GM19240 (cell line): ENCODE measurements around the gene MYO1B.

Experiments
- DNase-seq: peaks from one replicate; pipeline ENCODE4 v3.0.0; 2011; ENCODE audit warnings: low spot score; ENCODE audit not compliant: insufficient read length

The MYO1B gene

GRCh38 chr2:191319186-191319585, 74.0 kb downstream of the MYO1B start:
- no peak for DNase-seq

- no peak for DNase-seq
Measured at GRCh38 chr2:191320881-191321280, 75.7 kb downstream of the MYO1B start.

DNA sequence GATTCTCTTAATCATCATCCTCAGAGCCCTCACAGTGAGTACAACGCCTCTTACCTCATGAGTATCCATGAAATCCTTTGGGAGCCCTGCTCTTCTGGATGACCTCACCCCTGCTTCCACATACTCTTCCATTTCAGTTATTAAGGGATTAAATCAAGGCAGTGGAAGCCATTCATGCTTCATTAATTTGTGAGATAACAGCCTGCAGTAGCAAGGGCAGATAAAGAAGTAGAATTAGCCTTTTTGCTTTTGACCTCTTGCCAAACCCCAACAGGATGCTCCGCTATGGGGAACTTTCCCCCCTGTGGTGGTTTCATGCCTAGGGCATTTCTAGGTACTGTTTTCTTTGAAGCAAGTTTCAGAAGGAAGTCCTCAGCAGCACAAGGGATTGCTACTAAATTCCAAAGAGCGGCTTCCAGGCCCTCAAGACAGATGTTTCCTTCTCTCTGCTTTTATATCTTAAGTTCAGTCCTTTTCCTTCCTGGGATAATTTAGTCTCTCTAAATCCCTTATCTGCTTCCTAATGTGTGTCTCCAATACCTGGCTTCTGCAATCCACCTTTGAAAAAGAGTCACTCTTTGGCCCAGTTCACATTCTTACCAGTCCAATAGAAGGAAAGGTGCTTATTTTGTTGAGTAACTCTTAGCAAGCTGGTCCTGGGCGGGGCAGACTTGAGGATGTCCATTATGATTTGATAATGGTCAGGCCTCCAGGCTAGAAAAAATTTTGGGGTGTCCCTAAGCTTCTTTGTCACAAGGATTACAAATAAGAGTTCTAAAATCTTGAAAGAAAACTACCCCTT, 76.9 kb downstream of the MYO1B start:
- no peak for DNase-seq

DNA sequence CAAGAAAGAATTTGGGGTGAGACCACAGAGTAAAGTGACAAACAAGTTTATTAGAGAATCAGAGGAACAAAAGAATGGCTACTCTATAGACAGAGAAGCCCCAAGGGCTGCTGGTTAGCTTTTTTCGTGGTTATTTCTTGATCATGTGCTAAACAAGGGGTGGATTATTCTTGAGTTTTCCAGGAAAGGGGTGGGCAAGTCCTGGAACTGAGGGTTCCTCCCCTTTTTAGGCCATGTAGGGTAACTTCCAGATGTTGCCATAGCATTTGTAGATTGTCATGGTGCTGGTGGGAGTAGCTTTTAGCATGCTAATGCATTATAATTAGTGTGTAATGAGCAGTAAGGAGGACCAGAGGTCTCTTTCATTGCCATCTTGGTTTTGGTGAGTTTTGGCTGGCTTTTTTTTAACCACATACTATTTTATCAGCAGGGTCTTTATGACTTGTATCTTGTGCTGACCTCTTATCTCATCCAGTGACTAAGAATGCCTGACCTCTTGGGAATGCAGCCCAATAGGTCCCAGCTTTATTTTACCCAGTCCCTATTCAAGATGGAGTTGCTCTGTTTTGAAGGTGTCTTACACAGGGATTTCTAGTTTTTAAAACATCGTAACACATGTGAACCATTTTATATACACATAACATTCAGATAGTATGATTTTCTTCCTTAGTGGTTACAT, 77.8 kb downstream of the MYO1B start:
- no peak for DNase-seq

DNA sequence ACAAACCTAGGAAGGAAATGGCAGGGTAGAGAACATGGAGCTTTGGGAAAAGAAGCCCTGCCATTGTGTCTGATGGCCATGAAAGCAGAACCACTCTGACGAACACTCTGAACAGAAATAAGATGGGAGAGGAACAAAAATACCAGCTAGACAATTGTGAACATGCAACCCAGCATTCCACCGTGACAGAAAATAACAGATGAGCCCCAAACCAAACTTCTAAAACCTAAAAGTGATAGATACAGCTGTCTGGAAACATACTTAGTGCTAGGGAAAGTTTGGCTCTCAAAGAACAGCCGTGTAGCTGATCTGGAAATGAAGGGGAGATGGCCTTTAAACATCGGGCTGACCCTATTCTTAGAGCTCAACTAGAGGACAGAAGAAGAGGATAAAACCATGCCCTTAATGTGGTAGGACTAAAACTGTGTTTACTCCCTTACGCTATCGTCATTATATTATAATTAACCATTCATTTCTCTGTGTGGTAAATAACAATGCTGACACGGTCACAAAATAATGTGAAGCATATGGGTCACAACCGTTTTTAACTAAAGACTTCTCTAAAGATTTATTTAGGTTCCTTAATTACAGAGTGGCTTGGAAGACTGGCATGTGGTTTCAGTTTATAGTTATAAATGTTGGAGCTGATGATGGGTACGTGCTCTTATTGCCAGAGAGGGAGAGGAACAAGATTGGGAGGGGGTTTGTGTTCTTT, 80.6 kb downstream of the MYO1B start:
- DNase-seq, result no peak

DNA sequence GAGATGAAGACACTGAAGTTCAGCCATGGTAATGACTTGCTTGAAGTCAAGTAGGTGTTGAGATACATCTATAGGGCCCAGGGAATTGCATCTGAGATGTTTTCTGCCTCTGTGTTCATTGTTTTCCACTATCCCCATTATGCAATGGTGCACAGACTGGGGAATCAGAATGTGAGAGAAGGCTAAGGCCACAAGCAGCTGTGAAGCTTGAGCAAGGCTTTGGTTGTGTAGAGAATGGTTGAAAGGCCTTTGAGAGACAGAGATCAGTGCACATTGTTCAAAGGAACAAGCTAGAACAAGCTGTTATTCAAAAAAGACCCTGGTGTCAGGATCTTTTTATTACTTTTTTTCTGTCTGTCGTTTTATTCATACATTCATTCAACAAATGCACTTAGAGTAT, 82.3 kb downstream of the MYO1B start:
- no peak for DNase-seq

DNA sequence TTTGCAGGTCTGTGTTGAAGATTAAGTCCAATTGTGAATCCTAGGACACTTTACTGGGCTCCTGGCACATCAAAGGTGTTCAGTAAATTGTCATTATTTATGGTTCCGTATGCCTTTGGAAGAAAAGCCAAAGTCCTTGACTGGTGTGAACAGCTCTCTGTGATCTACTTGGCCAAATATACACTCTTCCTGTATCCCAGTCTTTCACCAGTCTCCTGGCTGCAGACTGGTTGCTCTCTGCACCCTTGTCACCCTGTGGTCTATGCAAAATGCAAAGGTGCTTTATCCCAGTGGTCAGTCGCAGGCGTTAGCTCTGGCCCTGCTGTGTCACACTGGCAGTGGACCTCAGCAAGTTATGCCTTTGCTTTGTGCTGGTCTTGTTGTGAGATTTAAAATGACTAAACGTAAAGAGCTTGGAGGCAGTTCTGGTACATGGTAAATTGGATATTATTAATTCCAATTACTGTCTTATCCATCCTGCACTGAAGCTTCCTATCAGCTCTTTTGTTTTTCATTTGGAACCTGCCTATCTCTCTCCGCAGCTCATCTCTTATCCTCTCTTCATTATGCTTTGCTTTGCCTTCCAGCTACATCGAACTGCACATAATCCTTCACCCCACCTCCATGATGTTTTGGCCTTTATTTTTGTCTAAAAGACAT, 83.1 kb downstream of the MYO1B start:
- DNase-seq, result no peak

DNA sequence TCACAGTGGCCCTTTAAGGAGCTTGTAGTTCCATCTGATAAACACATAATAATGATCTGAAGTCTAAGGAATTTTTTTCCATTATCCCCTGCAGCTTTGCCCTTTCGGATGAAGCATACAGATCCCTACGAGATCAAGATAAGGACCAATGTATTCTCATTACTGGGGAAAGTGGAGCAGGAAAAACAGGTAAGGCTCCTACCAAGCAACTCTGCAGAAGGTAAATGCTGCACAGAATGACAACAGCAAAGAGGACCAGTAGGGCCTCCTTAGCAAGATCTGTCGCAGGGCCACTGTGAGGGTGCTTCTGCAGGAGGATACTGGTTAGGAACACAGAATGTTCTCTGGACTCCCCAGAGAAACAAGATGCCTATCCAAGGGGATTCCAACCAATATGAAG, 84.6 kb downstream of the MYO1B start:
- DNase-seq, result no peak

GRCh38 chr2:191333911-191334357, 88.7 kb downstream of the MYO1B start:
- DNase-seq, result no peak

DNA sequence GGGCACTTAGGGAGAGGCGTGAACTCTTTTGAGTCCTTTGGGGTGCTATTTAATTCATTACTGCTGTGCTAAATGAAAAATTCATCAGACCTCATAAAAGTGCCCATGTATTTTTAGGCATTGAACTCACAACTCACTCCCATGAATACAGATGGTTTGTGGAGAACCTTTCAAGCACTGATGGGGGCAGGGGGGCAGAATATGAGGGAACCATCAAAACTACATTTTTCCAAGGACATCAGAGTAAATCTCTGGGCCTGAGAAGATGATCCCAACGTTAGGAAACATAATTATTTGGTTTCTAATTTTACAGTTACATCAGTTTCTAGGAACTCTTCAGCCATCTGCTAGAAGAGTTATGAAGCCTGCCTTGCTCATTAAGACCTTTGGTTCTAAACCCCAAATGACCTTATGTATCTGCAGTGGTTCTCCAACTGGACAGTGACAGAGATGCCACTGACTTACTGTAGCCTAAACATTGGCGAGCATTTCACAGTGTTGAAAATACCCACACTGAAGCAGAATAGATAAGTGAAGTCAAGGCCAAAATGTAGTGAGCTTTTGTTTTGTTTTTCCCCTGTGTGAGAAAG, 90.8 kb downstream of the MYO1B start:
- DNase-seq, result no peak

DNA sequence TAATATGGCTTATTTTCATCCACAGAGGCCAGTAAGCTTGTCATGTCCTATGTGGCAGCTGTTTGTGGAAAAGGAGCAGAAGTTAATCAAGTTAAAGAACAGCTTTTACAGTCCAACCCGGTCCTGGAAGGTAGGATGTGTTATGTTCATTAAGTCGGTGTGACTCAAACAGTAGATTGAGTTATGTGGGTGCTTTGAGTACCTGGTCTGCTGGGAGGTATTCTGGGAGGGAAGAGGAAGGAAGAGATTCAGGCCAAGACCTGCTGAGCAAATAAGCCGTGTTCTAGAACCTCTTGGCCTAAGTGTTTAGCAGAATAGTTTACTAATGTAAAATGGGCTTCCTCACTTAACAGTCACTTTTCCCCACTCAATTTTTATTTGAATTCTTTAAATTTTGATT, 96.2 kb downstream of the MYO1B start:
- DNase-seq, result no peak

GRCh38 chr2:191343796-191344338, 98.7 kb downstream of the MYO1B start:
- DNase-seq, result no peak

- DNase-seq, result no peak
Measured at GRCh38 chr2:191345788-191346187, 100.6 kb downstream of the MYO1B start.

DNA sequence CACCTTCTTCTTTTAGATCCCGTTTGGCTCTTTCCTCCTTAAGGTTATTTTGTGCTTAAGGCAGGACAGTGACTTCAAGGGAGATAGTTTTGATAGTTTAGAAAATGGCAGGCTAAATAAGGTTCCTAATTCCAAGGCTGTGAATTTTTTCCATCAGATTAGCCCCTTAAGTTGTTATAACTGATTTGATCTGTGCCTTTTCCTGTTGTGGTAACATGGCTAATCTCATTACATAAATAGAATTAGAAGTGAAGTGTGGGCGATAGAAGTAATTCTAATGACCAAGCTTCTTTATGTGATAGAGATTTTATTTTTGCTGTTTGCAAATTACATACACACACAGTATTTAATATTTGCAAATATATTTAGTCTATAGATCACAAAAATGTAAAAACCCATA, 102.0 kb downstream of the MYO1B start:
- DNase-seq, result no peak

GRCh38 chr2:191347881-191348280, 102.7 kb downstream of the MYO1B start:
- no peak for DNase-seq

DNA sequence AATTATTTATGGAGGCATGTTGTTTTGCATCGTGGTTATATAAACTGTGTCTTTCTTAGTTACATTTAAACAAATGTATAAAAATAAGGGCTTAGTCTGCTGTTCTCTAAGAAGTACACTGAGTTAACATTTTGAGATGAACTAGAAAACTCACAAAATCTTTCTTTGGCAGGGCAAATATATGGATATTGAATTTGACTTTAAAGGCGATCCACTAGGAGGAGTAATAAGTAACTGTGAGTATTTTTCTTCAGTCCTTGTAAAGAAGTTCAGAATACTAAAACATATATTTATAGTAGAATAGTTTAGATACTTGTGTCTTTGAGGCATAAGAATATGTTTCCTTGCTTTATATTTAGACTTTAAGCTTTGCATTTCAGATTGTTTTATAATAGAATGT, 104.8 kb downstream of the MYO1B start:
- DNase-seq, result no peak

DNA sequence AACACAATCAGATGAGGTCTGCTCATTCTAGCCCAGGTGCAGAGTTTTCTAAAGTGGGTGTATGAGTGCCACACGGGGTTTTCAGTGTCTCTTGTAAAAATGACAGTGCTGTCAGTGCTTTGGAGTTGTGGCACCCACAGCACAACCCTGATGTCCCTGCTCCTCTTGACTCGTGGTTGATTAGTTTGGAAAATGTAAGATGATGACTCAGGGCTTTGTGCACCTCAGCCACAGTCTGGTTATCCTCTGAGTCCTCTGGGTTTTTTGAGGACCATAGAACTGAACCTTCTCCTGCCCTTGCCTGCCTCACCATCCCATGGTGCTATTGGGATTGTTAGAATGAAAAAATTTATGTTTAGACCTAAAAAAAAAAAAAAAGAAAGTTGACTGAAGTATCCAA, 105.6 kb downstream of the MYO1B start:
- DNase-seq, result no peak

GRCh38 chr2:191351298-191351697, 106.1 kb downstream of the MYO1B start:
- no peak for DNase-seq

DNA sequence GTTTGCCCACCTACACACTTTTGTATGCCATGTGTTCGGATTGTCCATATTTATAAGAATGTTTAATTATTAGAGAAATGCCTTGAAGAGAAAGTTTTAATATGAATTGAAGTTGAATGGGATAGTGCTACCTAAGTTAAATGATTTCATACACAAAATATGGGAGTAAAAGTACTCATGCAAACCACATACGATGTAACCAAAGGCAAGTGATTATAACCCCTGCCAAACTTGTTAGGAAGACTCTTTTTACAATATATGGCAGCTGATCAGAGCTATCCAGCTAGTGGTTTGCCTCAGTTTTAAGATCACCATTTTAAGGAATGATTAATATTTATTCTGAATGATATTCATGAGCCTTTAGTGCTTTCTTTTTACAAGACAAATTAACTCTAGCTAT, 106.7 kb downstream of the MYO1B start:
- DNase-seq, result no peak

- DNase-seq, result no peak
Measured at GRCh38 chr2:191352536-191352935, 107.3 kb downstream of the MYO1B start.

DNA sequence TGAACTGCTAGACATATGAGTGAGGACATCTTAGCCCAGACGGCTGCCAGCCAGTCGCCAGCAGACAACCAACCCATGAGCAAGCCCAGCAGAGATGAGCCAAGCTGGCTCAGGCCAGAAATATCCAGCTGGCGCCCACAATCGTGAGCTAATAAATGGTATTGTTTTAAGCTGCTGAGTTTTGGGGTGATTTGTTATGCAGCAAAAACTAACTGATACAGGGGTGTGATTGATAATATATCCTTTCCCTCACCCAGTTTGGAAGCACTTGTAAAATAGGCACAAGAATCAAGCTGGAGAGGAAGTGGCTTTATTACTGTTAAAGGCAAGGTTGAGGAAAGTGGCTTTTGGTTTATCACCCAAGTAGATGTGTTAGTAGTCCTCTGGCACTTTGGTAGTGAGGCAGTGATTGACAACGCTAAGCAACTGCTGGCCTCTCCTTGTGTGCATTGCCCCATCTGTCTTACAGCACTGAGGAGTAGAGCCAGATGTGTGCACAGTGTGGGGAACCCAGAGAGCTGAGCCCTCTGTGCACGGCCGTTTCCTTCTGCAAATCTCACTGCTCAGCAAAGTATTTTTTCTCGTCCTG, 110.1 kb downstream of the MYO1B start:
- no peak for DNase-seq
